ENCODE data around the gene LRP5.

DNA sequence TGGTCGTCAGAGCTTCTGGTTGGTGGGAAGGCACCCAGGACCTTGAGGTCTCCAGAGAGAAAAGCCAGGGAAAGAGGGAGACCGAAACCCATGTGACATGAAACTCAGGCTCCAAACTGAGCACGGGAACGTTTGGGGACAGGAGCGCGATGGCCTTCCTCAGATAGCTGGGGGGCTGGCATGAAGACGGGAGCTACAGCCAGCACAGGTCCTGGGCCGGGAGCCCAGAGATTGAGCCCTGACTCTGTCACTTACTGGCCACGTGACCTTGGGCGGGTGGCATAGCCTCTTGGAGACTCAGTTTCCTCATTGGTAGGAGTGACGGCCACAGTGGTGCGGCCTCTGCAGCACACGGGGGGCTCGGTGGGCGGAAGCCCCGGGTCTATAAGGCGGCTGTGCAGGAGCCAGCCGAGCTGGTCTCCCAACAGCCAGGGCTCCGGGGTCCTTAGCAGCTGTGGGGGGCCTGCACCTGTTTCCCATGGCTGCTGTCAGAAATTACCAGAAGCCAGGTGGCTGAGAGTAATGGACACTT lies 111.8 kb downstream of the LRP5 start:
- TF ChIP-seq POLR2A (IDR thresholded peaks at IDR 0.05; ENCODE audit: low read depth, low read length) (no peak), POLR2AphosphoS5 (IDR thresholded peaks at IDR 0.05; ENCODE audit: low read depth, low read length) (no peak)

Measured in GM12892 (cell line).